Erythroblast (primary cell): ENCODE measurements around the gene TOP3A.

Source experiments
- GATA1 ChIP-seq: IDR thresholded peaks from 2 replicates; pipeline ENCODE4 v1.6.1; 2011; ENCODE audit warnings: low read depth, mild to moderate bottlenecking, control low read depth, low read length, moderate library complexity
- POLR2A ChIP-seq: IDR thresholded peaks from 2 replicates; pipeline ENCODE4 v1.6.1; 2011; ENCODE audit warnings: mild to moderate bottlenecking, low read length

DNA sequence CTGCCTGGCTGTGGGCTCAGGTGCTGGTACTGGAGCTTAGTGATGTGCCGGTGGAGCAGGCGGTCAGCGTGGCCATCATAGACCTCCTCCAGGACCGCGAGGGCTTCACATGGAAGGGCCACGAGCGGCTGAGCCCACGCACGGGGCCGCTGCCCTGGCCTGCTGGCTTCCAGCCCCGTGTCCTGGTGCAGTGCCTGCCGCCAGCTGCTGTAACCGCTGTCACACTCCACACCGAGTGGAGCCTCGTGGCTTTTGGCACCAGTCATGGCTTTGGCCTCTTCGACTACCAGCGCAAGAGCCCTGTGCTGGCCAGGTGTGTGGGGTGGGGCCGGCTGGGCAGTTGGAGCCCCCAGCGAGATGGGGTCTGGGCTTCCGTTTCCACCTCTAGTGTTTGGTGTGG lies 77.3 kb downstream of the TOP3A start:
- no peak for TF ChIP-seq POLR2A
- no peak for TF ChIP-seq GATA1
